GM21367 (cell line): ENCODE measurements around the gene RUBCN.
A peak's percentile ranks its signal among the peaks of the same experiment; 100 is the strongest.
"Not testable (repeated sequence)": the region's sequence is repeated elsewhere in the genome, so short reads cannot be mapped to it uniquely, and the experiment has no call there.

Experiments used
- ATAC-seq: cut with Tn5 transposase; IDR thresholded peaks from one replicate; pipeline ENCODE4 v1.9.1; 2021; ENCODE audit not compliant: unreplicated experiment

RUBCN gene

GRCh38 chr3:197659701-197660100 lies 77.0 kb downstream of the RUBCN start:
- ATAC-seq, result not testable (repeated sequence)

GRCh38 chr3:197659144-197659543 lies 77.6 kb downstream of the RUBCN start:
- ATAC-seq, result peak; percentile 53

GRCh38 chr3:197658706-197659105 lies 78.0 kb downstream of the RUBCN start:
- ATAC-seq, result not testable (repeated sequence)

- not testable (repeated sequence) for ATAC-seq
These were observed 79.0 kb downstream of the RUBCN start for GRCh38 chr3:197657541-197658292.

GRCh38 chr3:197656960-197657359 lies 79.7 kb downstream of the RUBCN start:
- ATAC-seq, result not testable (repeated sequence)

GRCh38 chr3:197656129-197656528 lies 80.6 kb downstream of the RUBCN start:
- not testable (repeated sequence) for ATAC-seq

GRCh38 chr3:197654998-197655330 lies 81.7 kb downstream of the RUBCN start:
- ATAC-seq, result peak; percentile 7

- peak; percentile 90 for ATAC-seq
These were observed 82.4 kb downstream of the RUBCN start for GRCh38 chr3:197654090-197654997.

- not testable (repeated sequence) for ATAC-seq
These were observed 83.8 kb downstream of the RUBCN start for GRCh38 chr3:197652860-197653259.

- not testable (repeated sequence) for ATAC-seq
These were observed 89.1 kb downstream of the RUBCN start for GRCh38 chr3:197647649-197648048.

- not testable (repeated sequence) for ATAC-seq
These were observed 89.5 kb downstream of the RUBCN start for GRCh38 chr3:197647191-197647590.

- ATAC-seq, result not testable (repeated sequence)
These were observed 90.4 kb downstream of the RUBCN start for GRCh38 chr3:197646294-197646693.

GRCh38 chr3:197637556-197637955 lies 99.1 kb downstream of the RUBCN start:
- not testable (repeated sequence) for ATAC-seq

- ATAC-seq, result not testable (repeated sequence)
These were observed 104.7 kb downstream of the RUBCN start for GRCh38 chr3:197631989-197632388.

- not testable (repeated sequence) for ATAC-seq
These were observed 105.9 kb downstream of the RUBCN start for GRCh38 chr3:197630766-197631165.

- ATAC-seq, result not testable (repeated sequence)
These were observed 107.4 kb downstream of the RUBCN start for GRCh38 chr3:197629286-197629685.

GRCh38 chr3:197627772-197628523 lies 108.8 kb downstream of the RUBCN start:
- ATAC-seq, result peak; percentile 70

- ATAC-seq, result peak; percentile 33
These were observed 109.4 kb downstream of the RUBCN start for GRCh38 chr3:197627158-197627771.

- ATAC-seq, result peak; percentile 14
These were observed 110.1 kb downstream of the RUBCN start for GRCh38 chr3:197626404-197627157.

GRCh38 chr3:197621478-197621877 lies 115.2 kb downstream of the RUBCN start:
- ATAC-seq, result not testable (repeated sequence)
